Embryonic facial prominence (tissue), 1 donor: ENCODE results near the gene EEF1AKMT2.

Experiments
- DNase-seq: peaks from one replicate; pipeline ENCODE4 v3.0.0-alpha.2; 2016; ENCODE audit errors: extremely low spot score

EEF1AKMT2 gene

GRCh38 chr10:124721330-124722045 lies 70.2 kb downstream of the EEF1AKMT2 start:
- DNase-seq: no peak

DNA sequence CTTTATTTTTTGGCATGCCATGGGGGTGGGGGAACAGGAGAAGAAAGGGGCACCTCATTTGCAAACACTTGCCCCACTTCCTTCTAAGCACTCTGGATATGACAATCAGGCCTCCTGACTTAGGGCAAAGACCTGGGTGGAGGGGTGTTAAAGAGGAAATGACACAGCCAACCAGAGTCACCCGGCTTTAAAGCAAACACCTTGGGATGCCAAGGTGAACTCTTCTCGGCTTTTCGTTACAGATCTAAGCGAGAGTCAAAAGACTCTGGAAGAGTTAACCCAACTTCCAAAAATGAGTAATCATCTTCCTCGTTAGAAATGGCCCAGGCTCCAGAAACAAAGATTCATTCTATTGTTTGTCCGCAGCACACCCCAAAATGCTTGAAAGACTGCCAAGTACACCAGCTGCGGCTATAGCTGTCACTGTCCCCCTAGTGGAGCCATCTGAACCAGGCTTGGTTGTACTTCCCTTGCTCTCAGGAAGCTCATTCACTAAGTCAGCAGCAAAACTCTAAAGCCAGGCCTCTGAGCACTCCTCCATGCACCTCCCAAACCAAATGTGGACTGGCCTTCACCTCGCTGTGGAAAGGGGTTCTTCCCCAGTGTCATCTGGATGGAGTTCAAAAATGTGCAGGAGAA lies 72.4 kb downstream of the EEF1AKMT2 start:
- no peak for DNase-seq

DNA sequence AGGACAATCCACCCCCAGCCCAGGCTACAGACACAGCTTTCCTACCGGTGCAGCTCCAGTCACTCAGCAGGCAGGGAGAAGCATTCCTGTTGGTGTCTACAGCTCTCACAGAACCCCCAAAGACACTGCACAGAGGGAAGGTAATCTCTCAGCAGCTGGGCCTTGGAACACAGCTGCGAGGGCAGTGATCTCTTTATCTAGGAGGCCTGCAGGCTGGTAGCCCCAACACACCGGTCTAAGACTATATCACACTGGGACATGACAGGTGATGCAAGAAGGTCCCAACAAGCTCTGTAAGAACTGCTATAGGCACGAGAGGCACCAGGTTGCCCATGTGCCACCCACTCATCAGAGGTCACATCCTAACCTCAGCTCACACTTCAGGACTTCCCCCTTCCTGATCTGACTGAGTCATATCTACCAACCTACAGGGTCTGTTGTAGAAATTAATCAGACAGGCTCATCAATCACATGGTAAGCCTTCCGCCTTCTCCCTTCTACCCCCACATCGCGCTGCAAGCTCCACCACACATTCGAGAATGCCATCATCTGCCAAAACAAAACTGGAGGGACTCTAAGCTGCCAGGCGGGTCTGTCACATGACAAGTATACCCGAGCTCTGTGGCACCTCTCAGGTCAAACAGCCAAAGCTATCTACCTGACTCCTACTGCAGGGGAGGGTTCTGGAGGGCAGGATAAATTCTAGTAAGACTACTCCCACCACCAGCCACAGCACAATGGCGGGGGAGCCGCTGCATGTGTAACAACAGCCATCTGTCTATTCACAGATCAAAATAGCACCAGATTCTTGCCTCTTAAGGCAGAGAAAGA lies 73.6 kb downstream of the EEF1AKMT2 start:
- DNase-seq: no peak

DNA sequence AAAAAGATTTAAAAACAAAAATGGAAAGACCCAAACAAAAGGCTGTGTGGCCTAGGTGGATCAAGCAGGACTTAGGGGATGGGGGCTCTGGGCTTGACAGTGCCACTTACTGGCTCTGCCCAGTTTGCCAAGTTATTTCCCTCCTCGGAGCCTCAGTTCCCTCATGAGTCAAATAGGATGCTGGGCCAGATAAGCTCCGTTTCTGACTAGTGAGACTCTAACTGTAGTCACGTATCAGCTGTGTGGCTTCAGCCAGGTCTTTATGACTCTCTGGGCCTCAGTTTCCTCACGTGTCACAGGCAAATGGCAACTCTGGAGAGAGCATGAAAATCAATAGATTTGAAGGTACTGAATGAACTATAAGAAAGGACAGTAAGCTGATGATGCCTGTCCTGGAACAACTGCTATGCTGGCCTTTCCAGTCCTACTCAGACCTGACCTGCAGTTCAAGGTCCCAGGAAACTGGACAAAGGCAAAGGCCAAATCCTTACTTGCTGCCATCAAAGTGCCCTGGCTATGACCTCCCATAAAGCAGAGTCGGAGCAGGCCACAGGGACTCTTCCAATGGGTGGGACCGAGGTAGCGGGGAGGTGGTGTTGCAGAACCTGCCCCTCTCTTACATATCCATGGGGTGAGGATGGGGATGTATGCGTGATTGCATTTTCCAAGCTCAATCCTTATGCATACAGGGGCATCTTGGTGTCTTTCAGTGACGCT lies 74.5 kb downstream of the EEF1AKMT2 start:
- DNase-seq: no peak

GRCh38 chr10:124716369-124716768 lies 75.3 kb downstream of the EEF1AKMT2 start:
- no peak for DNase-seq

GRCh38 chr10:124715439-124715838 lies 76.2 kb downstream of the EEF1AKMT2 start:
- DNase-seq: no peak

DNA sequence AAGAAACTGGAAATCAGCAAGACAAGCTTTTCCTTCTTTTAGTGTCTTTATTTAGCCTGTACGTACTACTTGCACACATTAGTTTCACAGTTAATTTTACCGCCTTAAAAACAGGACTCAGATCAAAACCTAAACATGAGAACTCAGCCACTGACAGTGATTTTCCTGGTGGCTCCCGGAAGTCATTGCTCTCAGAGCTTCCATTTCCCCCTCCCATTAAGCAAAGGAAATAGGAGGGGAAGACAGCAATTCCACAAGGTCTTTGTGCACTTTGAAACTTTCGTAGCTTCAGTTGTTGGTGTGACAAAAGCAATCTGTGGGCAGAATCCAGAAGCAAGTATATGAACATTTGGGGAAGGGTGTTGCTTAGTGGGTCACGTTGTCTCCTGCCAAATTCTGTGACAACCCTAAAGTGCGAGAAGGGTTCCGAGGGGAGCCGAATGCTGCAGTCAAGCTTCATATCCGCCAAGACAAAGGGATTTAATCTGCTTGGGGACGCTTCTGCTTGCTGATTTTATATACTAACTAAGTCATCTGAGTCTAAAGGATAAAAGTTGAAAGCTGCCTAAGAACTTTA lies 77.9 kb downstream of the EEF1AKMT2 start:
- DNase-seq: no peak

DNA sequence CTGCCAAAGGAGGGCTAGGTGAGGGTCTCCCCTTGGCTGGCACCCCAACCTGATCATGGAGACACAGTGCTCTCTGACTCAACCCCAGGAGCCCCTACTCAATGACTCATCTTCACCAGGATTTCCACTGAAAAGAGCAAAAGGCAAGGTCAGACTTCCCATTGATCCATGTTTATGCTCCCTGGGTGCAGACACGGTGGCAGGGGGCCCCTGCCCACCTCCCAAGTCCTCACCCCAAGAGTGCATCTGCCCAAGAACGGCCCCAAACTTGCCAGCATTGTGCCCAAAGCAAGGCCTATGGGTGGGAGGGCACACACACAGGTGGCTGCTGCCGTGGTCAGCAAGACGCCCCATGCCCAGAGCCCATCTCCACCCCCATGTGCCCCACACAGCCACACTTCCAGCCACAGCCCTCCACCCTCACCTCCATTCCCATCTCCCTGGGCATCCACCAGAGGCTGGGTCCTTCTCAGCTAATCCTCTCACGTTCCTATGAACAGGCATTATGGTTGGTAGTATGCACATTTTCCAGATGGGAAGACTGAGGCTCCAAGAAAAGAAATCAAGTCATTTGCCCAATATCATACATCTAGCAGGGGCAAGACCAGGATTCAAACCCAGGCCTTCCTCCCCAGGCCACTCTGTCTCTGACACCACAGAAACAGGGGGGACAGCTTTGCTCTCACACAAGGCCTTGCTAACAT lies 78.8 kb downstream of the EEF1AKMT2 start:
- DNase-seq: no peak

DNA sequence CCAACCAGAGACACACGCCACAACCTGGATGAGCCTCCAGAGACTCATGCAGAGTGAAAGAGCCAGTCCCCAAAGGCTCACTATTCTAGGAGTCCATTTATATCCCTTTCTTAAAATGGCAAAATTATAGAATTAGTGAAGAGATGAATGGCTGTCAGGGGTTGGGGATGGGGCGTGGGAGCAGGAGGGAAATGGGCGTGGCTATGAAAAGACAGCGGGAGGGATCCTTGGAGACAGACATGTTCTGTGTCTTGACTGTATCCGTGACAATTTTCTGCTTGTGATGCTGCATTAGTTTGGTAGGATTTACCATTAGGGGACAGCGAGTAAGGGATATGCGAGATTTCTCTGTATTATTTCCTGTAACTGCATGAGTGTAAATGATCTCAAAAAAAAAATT lies 80.5 kb downstream of the EEF1AKMT2 start:
- DNase-seq: no peak

- DNase-seq: no peak
These were observed 81.3 kb downstream of the EEF1AKMT2 start for GRCh38 chr10:124710266-124710881.

DNA sequence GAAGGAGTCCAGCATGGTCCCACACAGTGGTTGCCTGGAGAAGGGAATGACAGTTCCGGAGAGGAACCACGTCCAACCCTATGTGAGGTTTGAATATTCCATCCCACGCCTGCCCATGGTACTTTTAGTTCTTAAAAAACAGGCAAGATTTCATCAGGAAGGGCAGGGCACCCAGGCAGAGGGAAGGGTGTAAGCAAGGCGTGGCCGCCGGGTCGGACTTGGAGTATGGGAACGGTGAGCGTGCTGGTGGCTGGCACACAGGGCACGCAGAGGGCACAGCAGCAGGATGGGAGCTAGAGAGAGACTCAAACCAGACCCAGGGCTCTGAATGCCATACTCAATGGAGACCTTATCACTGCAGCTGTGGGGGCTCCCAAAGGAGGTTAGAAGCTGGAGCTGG lies 81.8 kb downstream of the EEF1AKMT2 start:
- no peak for DNase-seq

- DNase-seq: peak; percentile 14
These were observed 82.7 kb downstream of the EEF1AKMT2 start for GRCh38 chr10:124708922-124709520.

- no peak for DNase-seq
These were observed 83.4 kb downstream of the EEF1AKMT2 start for GRCh38 chr10:124708246-124708779.
